Astrocyte (in vitro differentiated cells and primary cell): Measurements from ENCODE around the gene LGALS3BP. TPM values are rescaled to one million over a fixed set of nuclear protein-coding genes. Genes with fewer than 3 reads are reported as not detected.

Experiments
- DNase-seq: peaks from one replicate; pipeline ENCODE4 v3.0.0-alpha.2; 2010; ENCODE audit warnings: low read depth
- FAIRE-seq: peaks from 2 replicates; lab custom pipeline; 2011; peaks lifted over from hg19 to GRCh38; lab: Jason Lieb, UNC
- H2AFZ ChIP-seq: 2 replicates; pipeline ENCODE4 v1.6.0; 2012; ENCODE audit warnings: low read depth, low read length, inconsistent platforms
- H3K27ac ChIP-seq: 2 replicates; pipeline ENCODE4 v1.5.1; 2011; ENCODE audit warnings: low read depth, low read length, inconsistent platforms
- H3K27me3 ChIP-seq: 2 replicates; pipeline ENCODE4 v1.6.0; 2011; ENCODE audit warnings: low read length, inconsistent platforms; ENCODE audit not compliant: insufficient read depth
- H3K36me3 ChIP-seq: 2 replicates; pipeline ENCODE4 v1.5.1; 2011; ENCODE audit warnings: low read length, inconsistent platforms; ENCODE audit not compliant: insufficient read depth
- H3K4me1 ChIP-seq: 2 replicates; pipeline ENCODE4 v1.5.1; 2011; ENCODE audit warnings: low read length, inconsistent platforms; ENCODE audit not compliant: insufficient read depth
- H3K4me2 ChIP-seq: 2 replicates; pipeline ENCODE4 v1.6.0; 2012; ENCODE audit warnings: low read length, inconsistent platforms
- H3K4me3 ChIP-seq: 2 replicates; pipeline ENCODE4 v1.5.1; 2011; ENCODE audit warnings: low read depth, mild to moderate bottlenecking, low read length, inconsistent platforms; ENCODE audit not compliant: insufficient read depth
- H3K79me2 ChIP-seq: 2 replicates; pipeline ENCODE4 v1.6.0; 2012; ENCODE audit warnings: mild to moderate bottlenecking, low read length, inconsistent platforms; ENCODE audit not compliant: insufficient read depth
- H3K9ac ChIP-seq: 2 replicates; pipeline ENCODE4 v1.6.0; 2012; ENCODE audit warnings: mild to moderate bottlenecking, low read length, inconsistent platforms
- H3K9me3 ChIP-seq: 2 replicates; pipeline ENCODE4 v1.5.1; 2012; ENCODE audit warnings: low read depth, mild to moderate bottlenecking, low read length, inconsistent platforms; ENCODE audit not compliant: insufficient read depth
- H4K20me1 ChIP-seq: 2 replicates; pipeline ENCODE4 v1.6.0; 2012; ENCODE audit warnings: low read length, inconsistent platforms; ENCODE audit not compliant: insufficient read depth
- H3K27ac Mint-ChIP-seq: one replicate; pipeline ENCODE4 v1.8.0; 2021; ENCODE audit warnings: mild to moderate bottlenecking, mixed read lengths; ENCODE audit not compliant: unreplicated experiment
- H3K27me3 Mint-ChIP-seq: one replicate; pipeline ENCODE4 v1.8.0; 2021; ENCODE audit warnings: low read depth, mixed read lengths; ENCODE audit not compliant: unreplicated experiment
- H3K36me3 Mint-ChIP-seq: one replicate; pipeline ENCODE4 v1.8.0; 2021; ENCODE audit warnings: low read depth, mixed read lengths; ENCODE audit not compliant: unreplicated experiment
- H3K4me1 Mint-ChIP-seq: one replicate; pipeline ENCODE4 v1.8.0; 2021; ENCODE audit warnings: low read depth, mixed read lengths; ENCODE audit not compliant: unreplicated experiment
- H3K4me3 Mint-ChIP-seq: one replicate; pipeline ENCODE4 v1.8.0; 2021; ENCODE audit warnings: mild to moderate bottlenecking, moderate library complexity, mixed read lengths; ENCODE audit not compliant: unreplicated experiment
- H3K9me3 Mint-ChIP-seq: one replicate; pipeline ENCODE4 v1.8.0; 2021; ENCODE audit warnings: mild to moderate bottlenecking, mixed read lengths; ENCODE audit not compliant: unreplicated experiment
- EZH2 ChIP-seq: IDR thresholded peaks from 2 replicates; pipeline ENCODE4 v1.6.1; 2012; ENCODE audit warnings: mild to moderate bottlenecking, low read length, inconsistent platforms; ENCODE audit not compliant: insufficient read depth
- total RNA-seq: library from RNA; stranded (reverse); gene quantifications from 2 replicates; pipeline ENCODE4 v1.2.1, GENCODE V29; 2021
- TF ChIP-seq, protein P1 (sequence below): IDR thresholded peaks from 2 replicates; pipeline ENCODE4 v1.5.1; 2011; ENCODE audit warnings: low read depth, mild to moderate bottlenecking, inconsistent platforms, low read length, moderate library complexity; ENCODE audit not compliant: insufficient read depth

LGALS3BP gene
- total RNA-seq, 1 donor from 2014 or later = 495 TPM

DNA sequence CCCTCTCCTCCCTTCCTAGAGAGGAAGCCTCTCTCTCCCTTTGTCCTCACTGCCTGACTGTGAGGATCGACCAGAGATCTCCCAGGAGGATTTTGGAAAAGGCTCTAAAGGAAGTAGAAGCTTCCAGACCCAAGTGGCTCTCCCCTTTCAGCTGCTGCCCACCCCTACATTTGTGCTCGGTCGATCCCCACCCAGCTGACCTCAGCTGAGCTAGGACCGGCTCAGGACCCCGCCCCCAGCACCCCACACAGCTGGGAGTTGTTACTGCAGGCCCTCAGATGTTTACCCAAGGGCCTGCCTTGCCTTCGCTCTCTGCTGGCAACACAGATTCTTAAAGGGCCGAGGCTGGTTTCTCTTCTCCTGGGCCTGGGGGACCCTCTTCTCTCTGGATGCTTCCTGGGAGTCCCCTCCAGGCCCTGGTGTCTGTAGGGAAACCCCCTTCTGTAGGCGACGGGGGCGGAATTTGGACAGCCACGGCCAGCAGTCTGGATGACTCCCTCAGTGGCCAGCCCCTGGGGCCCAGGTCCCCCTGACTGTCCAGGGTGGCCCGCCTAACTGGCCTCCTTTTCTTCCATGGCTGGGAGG lies 27.7 kb downstream of the LGALS3BP start:
- H3K27ac Mint-ChIP-seq = no peak overlapping the region
- DNase-seq = no peak

DNA sequence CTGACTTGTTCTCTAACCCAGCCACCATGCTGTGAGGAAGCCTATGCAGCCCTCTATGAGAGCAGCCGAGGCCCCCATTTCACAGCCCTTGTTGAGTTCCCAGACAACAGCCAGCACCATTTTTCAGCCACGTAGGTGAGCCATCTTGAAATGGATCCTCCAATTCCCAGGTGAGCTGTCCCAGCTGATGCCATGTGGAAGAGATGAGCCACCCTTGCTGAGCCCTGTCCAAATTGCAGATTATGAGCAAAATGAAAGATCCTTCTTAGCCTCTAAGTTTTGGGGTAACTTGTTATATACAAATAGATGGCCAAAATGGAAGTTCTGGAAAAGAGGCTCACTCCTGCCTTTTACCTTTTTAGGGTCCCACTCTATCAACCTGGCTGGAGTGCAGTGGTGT lies 28.9 kb downstream of the LGALS3BP start:
- peaks cover 2% of the 10 kb centered on the region for H3K36me3 Mint-ChIP-seq
- no peaks in the 10 kb centered on the region for H3K79me2 ChIP-seq
- H3K27ac ChIP-seq = no peak overlapping the region
- DNase-seq (no peak), FAIRE-seq (no peak)
- H3K27ac Mint-ChIP-seq = no peak overlapping the region
- H3K4me3 ChIP-seq = no peak overlapping the region
- no peaks in the 10 kb centered on the region for H3K27me3 ChIP-seq
- H3K4me1 ChIP-seq = peaks cover 19% of the 10 kb centered on the region
- no peaks in the 10 kb centered on the region for H4K20me1 ChIP-seq
- H3K4me1 Mint-ChIP-seq = no peaks in the 10 kb centered on the region
- peaks cover 17% of the 10 kb centered on the region for H3K27me3 Mint-ChIP-seq
- no peaks in the 10 kb centered on the region for H3K36me3 ChIP-seq
- no peak overlapping the region for H3K9ac ChIP-seq
- no peak overlapping the region for H2AFZ ChIP-seq
- H3K9me3 ChIP-seq = peaks cover 13% of the 10 kb centered on the region
- H3K4me2 ChIP-seq = no peak overlapping the region
- no peak for TF ChIP-seq EZH2
- TF ChIP-seq, protein P1, sequence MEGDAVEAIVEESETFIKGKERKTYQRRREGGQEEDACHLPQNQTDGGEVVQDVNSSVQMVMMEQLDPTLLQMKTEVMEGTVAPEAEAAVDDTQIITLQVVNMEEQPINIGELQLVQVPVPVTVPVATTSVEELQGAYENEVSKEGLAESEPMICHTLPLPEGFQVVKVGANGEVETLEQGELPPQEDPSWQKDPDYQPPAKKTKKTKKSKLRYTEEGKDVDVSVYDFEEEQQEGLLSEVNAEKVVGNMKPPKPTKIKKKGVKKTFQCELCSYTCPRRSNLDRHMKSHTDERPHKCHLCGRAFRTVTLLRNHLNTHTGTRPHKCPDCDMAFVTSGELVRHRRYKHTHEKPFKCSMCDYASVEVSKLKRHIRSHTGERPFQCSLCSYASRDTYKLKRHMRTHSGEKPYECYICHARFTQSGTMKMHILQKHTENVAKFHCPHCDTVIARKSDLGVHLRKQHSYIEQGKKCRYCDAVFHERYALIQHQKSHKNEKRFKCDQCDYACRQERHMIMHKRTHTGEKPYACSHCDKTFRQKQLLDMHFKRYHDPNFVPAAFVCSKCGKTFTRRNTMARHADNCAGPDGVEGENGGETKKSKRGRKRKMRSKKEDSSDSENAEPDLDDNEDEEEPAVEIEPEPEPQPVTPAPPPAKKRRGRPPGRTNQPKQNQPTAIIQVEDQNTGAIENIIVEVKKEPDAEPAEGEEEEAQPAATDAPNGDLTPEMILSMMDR = no peak
- peaks cover 5% of the 10 kb centered on the region for H3K9me3 Mint-ChIP-seq
- no peak overlapping the region for H3K4me3 Mint-ChIP-seq

More for the DNA sequence above, 27.7 kb downstream of the LGALS3BP start:
- peaks cover 20% of the 10 kb centered on the region for H3K27me3 Mint-ChIP-seq
- no peak overlapping the region for H3K27ac ChIP-seq
- H4K20me1 ChIP-seq = no peaks in the 10 kb centered on the region
- no peaks in the 10 kb centered on the region for H3K36me3 ChIP-seq
- H2AFZ ChIP-seq = peak overlapping the region; percentile 10
- no peak overlapping the region for H3K4me3 ChIP-seq
- TF ChIP-seq, protein P1 = no peak
- TF ChIP-seq EZH2 = no peak
- no peaks in the 10 kb centered on the region for H3K79me2 ChIP-seq
- no peak overlapping the region for H3K4me2 ChIP-seq
- peaks cover 13% of the 10 kb centered on the region for H3K9me3 ChIP-seq
- no peak overlapping the region for H3K4me3 Mint-ChIP-seq
- H3K9ac ChIP-seq = no peak overlapping the region
- FAIRE-seq = no peak
- H3K4me1 ChIP-seq = peaks cover 28% of the 10 kb centered on the region
- no peaks in the 10 kb centered on the region for H3K27me3 ChIP-seq
- peaks cover 2% of the 10 kb centered on the region for H3K36me3 Mint-ChIP-seq
- no peaks in the 10 kb centered on the region for H3K4me1 Mint-ChIP-seq
- H3K9me3 Mint-ChIP-seq = peaks cover 5% of the 10 kb centered on the region
